Neuronal stem cell (in vitro differentiated cells): Measurements from ENCODE around the gene CEP95.

Source experiments
- DNase-seq: peaks from one replicate; pipeline ENCODE4 v3.0.0-alpha.2; 2013; ENCODE audit warnings: low spot score
- H2AFZ ChIP-seq: one replicate; pipeline ENCODE4 v1.6.1; 2013; ENCODE audit warnings: mild to moderate bottlenecking, low read length, inconsistent platforms
- H2AK5ac ChIP-seq: 2 replicates; pipeline ENCODE4 v1.6.1; 2013; ENCODE audit warnings: low read depth, mild to moderate bottlenecking, inconsistent platforms, low read length, moderate library complexity, mixed read lengths
- H2BK120ac ChIP-seq: 2 replicates; pipeline ENCODE4 v1.6.1; 2013; ENCODE audit warnings: low read depth, mild to moderate bottlenecking, inconsistent platforms, low read length, moderate library complexity, mixed read lengths
- H2BK12ac ChIP-seq: one replicate; pipeline ENCODE4 v1.6.1; 2013; ENCODE audit warnings: low read length, inconsistent platforms
- H2BK15ac ChIP-seq: 2 replicates; pipeline ENCODE4 v1.6.1; 2013; ENCODE audit warnings: mild to moderate bottlenecking, low read length, inconsistent platforms, mixed read lengths
- H2BK5ac ChIP-seq: one replicate; pipeline ENCODE4 v1.6.1; 2013; ENCODE audit warnings: inconsistent platforms, mild to moderate bottlenecking, low read length, moderate library complexity
- H3K14ac ChIP-seq: one replicate; pipeline ENCODE4 v1.6.1; 2013; ENCODE audit warnings: low read length, inconsistent platforms
- H3K18ac ChIP-seq: 2 replicates; pipeline ENCODE4 v1.6.1; 2013; ENCODE audit warnings: low read length, inconsistent platforms
- H3K23ac ChIP-seq: 2 replicates; pipeline ENCODE4 v1.6.1; 2013; ENCODE audit warnings: low read depth, mild to moderate bottlenecking, mixed read lengths, low read length, inconsistent platforms; ENCODE audit not compliant: poor library complexity
- H3K27ac ChIP-seq: replicated peaks from 3 replicates; pipeline ENCODE4 v1.5.1; 2013; ENCODE audit warnings: low read length, inconsistent platforms
- H3K27me3 ChIP-seq, 3 experiments: 2 replicates each; pipeline ENCODE4 v1.6.1; 2013; ENCODE audit warnings: low read length in 3 of 3, mild to moderate bottlenecking in 2 of 3, inconsistent platforms in 1 of 3, low read depth in 1 of 3, mixed read lengths in 1 of 3, moderate library complexity in 1 of 3; ENCODE audit not compliant: control insufficient read depth in 3 of 3, insufficient read depth in 3 of 3
- H3K36me3 ChIP-seq, 2 donors: replicated peaks in 1 of 2; 2 replicates each; pipeline ENCODE4 v1.6.1; 2013; ENCODE audit warnings: low read length in 2 of 2; ENCODE audit not compliant: control insufficient read depth in 2 of 2, insufficient read depth in 2 of 2
- H3K4ac ChIP-seq: 2 replicates; pipeline ENCODE4 v1.6.1; 2013; ENCODE audit warnings: inconsistent platforms, mild to moderate bottlenecking, low read length, moderate library complexity
- H3K4me1 ChIP-seq, 2 donors: 1 replicate in 1 of 2; 2 replicates in 1 of 2; pipeline ENCODE4 v1.6.1; 2013; ENCODE audit warnings: low read length in 2 of 2, low read depth in 1 of 2; ENCODE audit not compliant: control insufficient read depth in 2 of 2, insufficient read depth in 1 of 2
- H3K4me2 ChIP-seq: one replicate; pipeline ENCODE4 v1.6.1; 2013; ENCODE audit warnings: mild to moderate bottlenecking, low read length, inconsistent platforms; ENCODE audit not compliant: insufficient read depth, poor library complexity, severe bottlenecking
- H3K4me3 ChIP-seq, 2 donors: 2 replicates each; pipeline ENCODE4 v1.5.1; 2013; ENCODE audit warnings: low read length in 2 of 2, mild to moderate bottlenecking in 2 of 2, inconsistent platforms in 1 of 2, moderate library complexity in 1 of 2
- H3K79me1 ChIP-seq: one replicate; pipeline ENCODE4 v1.6.1; 2013; ENCODE audit warnings: low read depth, mild to moderate bottlenecking, inconsistent platforms, low read length, moderate library complexity
- H3K9ac ChIP-seq: one replicate; pipeline ENCODE4 v1.6.1; 2013; ENCODE audit warnings: mild to moderate bottlenecking, low read depth, low read length, inconsistent platforms; ENCODE audit not compliant: poor library complexity
- H3K9me3 ChIP-seq, 2 donors: replicated peaks in 1 of 2; 2 replicates each; pipeline versions ENCODE3 to v1.6.1; 2013; ENCODE audit warnings: low read length in 2 of 2, mild to moderate bottlenecking in 2 of 2, inconsistent platforms in 1 of 2, low read depth in 1 of 2, mixed read lengths in 1 of 2, moderate library complexity in 1 of 2; ENCODE audit not compliant: control insufficient read depth in 2 of 2, insufficient read depth in 1 of 2
- H4K8ac ChIP-seq: one replicate; pipeline ENCODE4 v1.6.1; 2013; ENCODE audit warnings: low read depth, mild to moderate bottlenecking, inconsistent platforms, low read length, moderate library complexity
- H4K91ac ChIP-seq: one replicate; pipeline ENCODE4 v1.6.1; 2013; ENCODE audit warnings: low read length, low read depth, mild to moderate bottlenecking, inconsistent platforms; ENCODE audit not compliant: poor library complexity
- WGBS, 2 donors: extraction: QIAGEN DNeasy Blood & Tissue Kit; methylation state at CpG; one replicate each; pipeline ENCODE4 v1.1.7; 2013; ENCODE audit warnings: missing lambda C conversion rate in 2 of 2, mixed read lengths in 1 of 2; ENCODE audit not compliant: insufficient read length in 2 of 2, insufficient replicate concordance in 1 of 2; ENCODE audit errors: extremely low coverage in 2 of 2; 5-methylcytosine and 5-hydroxymethylcytosine counted together

CEP95 gene

DNA sequence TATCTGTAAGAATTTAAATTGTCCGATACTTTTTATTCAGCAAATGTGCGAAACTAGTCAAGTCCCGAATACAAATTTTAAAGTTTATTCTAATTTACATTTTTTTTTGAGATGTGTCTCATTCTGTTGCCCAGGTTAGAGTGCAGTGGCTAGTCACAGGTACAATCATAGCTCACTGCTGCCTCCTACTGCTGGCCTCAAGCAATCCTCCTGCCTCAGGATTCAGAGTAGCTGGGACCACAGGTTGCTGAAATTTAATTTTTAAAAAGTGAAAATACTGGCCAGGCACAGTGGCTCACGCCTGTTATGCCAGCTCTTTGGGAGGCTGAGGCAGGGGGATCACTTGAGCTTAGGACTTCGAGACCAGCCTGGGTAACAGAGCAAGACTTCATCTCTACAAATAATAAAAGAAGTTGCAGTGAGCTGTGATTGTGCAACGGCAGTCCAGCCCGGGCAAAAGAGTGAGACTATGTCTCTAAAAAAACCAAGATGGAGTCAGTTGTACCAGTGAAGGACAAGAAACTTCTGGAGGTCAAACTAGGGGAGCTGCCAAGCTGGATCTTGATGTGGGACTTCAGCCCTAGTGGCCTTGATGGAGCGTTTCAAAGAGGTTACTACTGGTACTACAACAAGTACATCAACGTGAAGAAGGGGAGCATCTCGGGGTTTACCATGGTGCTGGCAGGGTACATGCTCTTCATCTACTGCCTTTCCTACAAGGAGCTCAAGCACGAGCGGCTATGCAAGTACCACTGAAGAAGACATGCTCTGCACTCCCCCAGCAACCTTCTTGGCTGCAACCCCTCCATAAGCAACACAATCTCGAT, 15.5 kb upstream of the CEP95 start:
- Histone ChIP-seq H3K4me3 (no peak overlapping the region), H3K79me1 (no peaks in the 10 kb centered on the region), H3K9me3 (no peaks in the 10 kb centered on the region), H3K27me3 (no peaks in the 10 kb centered on the region), H4K8ac (no peak overlapping the region), H3K36me3 (peaks cover 17 to 79% of the 10 kb centered on the region in 2 donors), H2BK12ac (no peak overlapping the region), H3K18ac (no peak overlapping the region), H3K23ac (no peak overlapping the region), H3K9ac (no peak overlapping the region), H3K4me2 (no peak overlapping the region), H3K14ac (no peak overlapping the region), H2AK5ac (no peak overlapping the region), H4K91ac (no peak overlapping the region), H2BK15ac (no peak overlapping the region), H2AFZ (no peak overlapping the region), H2BK120ac (no peak overlapping the region), H3K27ac (no peak overlapping the region), H3K4ac (no peak overlapping the region), H2BK5ac (no peak overlapping the region), H3K4me1 (peaks cover 1 to 2% of the 10 kb centered on the region in 2 donors)
- no CpG with 5 or more reads among the region's 13 CpGs for WGBS, 2 donors
- no peak for DNase-seq

DNA sequence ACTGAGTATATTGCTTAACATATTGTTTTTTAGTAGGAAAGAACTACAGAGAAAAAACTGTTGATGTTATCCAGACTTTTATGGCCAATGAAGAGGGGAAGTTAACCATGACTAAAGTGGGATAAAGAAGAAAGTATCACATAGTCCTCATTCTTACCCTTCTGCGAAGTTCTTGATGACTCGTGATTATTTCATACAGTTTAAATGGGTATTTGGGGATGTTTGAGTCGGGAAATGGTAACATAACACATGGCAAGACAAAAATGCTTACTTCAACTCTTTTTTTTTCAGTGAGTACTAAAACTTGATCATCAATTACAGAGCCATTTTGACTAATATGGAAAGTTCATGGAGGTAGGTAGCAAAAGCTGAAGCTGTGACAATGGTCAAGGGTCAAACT, 14.8 kb upstream of the CEP95 start:
- Histone ChIP-seq H2AK5ac (no peak overlapping the region), H3K18ac (no peak overlapping the region), H3K4me3 (no peak overlapping the region), H2AFZ (no peak overlapping the region), H3K9me3 (no peaks in the 10 kb centered on the region), H3K4me2 (no peak overlapping the region), H3K23ac (no peak overlapping the region), H2BK120ac (no peak overlapping the region), H3K4ac (no peak overlapping the region), H2BK12ac (no peak overlapping the region), H2BK15ac (no peak overlapping the region), H3K27ac (no peak overlapping the region), H3K36me3 (peaks cover 17 to 73% of the 10 kb centered on the region in 2 donors), H3K4me1 (peaks cover 1 to 2% of the 10 kb centered on the region in 2 donors), H2BK5ac (no peak overlapping the region), H3K14ac (no peak overlapping the region), H4K91ac (no peak overlapping the region), H4K8ac (no peak overlapping the region), H3K79me1 (peaks cover 3% of the 10 kb centered on the region), H3K27me3 (no peaks in the 10 kb centered on the region), H3K9ac (no peak overlapping the region)
- no CpG with 5 or more reads among the region's 3 CpGs for WGBS, 2 donors
- DNase-seq, result no peak

DNA sequence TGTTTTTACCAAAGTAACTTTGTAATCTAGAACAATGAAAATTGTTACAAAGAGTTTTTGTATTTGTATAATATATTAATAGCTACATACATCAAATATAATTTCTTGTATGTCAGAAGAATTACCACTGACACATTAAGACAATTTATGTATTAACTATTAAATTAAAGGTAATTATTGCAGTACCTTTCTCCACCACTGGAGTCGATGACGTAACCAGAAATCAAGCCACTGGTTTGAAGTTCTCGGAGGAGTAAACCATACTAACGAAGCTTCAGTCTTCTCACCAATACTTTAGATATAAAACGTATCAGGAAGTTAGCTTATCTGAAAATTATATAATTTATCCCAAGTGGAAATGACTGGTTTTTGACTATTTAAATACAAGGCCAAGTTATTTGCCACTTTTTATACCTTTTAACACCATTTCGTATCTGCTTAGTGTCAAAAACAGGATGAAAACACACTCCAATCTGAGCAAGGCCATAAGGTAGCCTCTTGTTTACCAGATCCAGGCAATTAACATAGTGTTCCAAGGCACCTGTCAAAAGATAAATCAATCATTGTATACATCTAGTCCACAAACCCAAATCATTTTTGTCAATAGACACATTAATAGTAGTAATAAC, 14.2 kb upstream of the CEP95 start:
- H2BK120ac ChIP-seq, result no peak overlapping the region
- no peaks in the 10 kb centered on the region for H3K27me3 ChIP-seq
- peaks cover 2 to 3% of the 10 kb centered on the region in 2 donors for H3K4me1 ChIP-seq
- no peak overlapping the region for H3K4ac ChIP-seq
- no peak overlapping the region for H3K18ac ChIP-seq
- no peak overlapping the region for H3K14ac ChIP-seq
- no peak overlapping the region for H2AK5ac ChIP-seq
- no peak overlapping the region for H2BK15ac ChIP-seq
- H2BK5ac ChIP-seq, result no peak overlapping the region
- no peak overlapping the region for H3K4me3 ChIP-seq
- no peak overlapping the region for H2AFZ ChIP-seq
- H4K91ac ChIP-seq, result no peak overlapping the region
- no peak for DNase-seq
- no peak overlapping the region for H3K4me2 ChIP-seq
- H3K9me3 ChIP-seq, result no peaks in the 10 kb centered on the region
- no CpG with 5 or more reads among the region's 6 CpGs for WGBS, 2 donors
- H3K9ac ChIP-seq, result no peak overlapping the region
- no peak overlapping the region for H2BK12ac ChIP-seq
- H3K27ac ChIP-seq, result no peak overlapping the region
- H3K79me1 ChIP-seq, result peaks cover 3% of the 10 kb centered on the region
- peaks cover 17 to 68% of the 10 kb centered on the region in 2 donors for H3K36me3 ChIP-seq
- no peak overlapping the region for H3K23ac ChIP-seq
- H4K8ac ChIP-seq, result no peak overlapping the region

DNA sequence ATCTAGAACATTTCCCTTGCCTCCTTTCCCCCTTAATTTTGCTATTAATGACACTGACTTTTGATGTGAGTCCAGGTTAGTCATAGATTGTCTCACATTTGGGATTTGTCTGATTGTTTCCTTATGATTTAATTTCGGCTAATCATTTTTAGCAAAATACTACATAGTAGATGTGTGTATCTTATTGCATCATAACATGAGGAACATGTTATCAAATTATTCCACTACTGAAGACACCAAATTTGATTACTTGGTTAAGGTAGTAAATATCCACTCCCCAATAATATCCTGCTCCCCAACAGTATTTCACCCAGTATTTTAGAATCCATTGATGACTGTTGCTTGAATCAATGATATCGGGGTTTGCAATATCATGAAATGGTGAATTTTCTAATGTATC, 12.7 kb upstream of the CEP95 start:
- Histone ChIP-seq H3K27ac (no peak overlapping the region), H3K79me1 (peaks cover 3% of the 10 kb centered on the region), H3K4me2 (no peak overlapping the region), H2BK12ac (no peak overlapping the region), H2BK15ac (no peak overlapping the region), H2AFZ (no peak overlapping the region), H2BK5ac (no peak overlapping the region), H3K23ac (no peak overlapping the region), H2AK5ac (no peak overlapping the region), H4K8ac (no peak overlapping the region), H3K4ac (no peak overlapping the region), H3K18ac (no peak overlapping the region), H3K36me3 (peaks cover 17 to 68% of the 10 kb centered on the region in 2 donors), H3K4me1 (peaks cover 2 to 8% of the 10 kb centered on the region in 2 donors), H3K14ac (no peak overlapping the region), H3K9me3 (no peaks in the 10 kb centered on the region), H3K9ac (no peak overlapping the region), H4K91ac (no peak overlapping the region), H3K4me3 (no peak overlapping the region), H2BK120ac (no peak overlapping the region), H3K27me3 (no peaks in the 10 kb centered on the region)
- DNase-seq, result no peak
- no CpG with 5 or more reads among the region's 2 CpGs for WGBS, 2 donors
